AG10803 (cell line): ENCODE data around the gene SLC23A2.

Experiments
- DNase-seq: peaks from one replicate; pipeline ENCODE4 v3.0.0; 2010; ENCODE audit warnings: low read depth
- H3K4me3 ChIP-seq: 2 replicates; pipeline ENCODE4 v1.5.1; 2011; ENCODE audit warnings: mild to moderate bottlenecking, low read length, control low read depth
- TF ChIP-seq, protein P1 (sequence below): conservative IDR thresholded peaks from 2 replicates; pipeline ENCODE4 v1.5.1; 2011; ENCODE audit warnings: mild to moderate bottlenecking, low read length, control low read depth, inconsistent platforms

Gene SLC23A2

DNA sequence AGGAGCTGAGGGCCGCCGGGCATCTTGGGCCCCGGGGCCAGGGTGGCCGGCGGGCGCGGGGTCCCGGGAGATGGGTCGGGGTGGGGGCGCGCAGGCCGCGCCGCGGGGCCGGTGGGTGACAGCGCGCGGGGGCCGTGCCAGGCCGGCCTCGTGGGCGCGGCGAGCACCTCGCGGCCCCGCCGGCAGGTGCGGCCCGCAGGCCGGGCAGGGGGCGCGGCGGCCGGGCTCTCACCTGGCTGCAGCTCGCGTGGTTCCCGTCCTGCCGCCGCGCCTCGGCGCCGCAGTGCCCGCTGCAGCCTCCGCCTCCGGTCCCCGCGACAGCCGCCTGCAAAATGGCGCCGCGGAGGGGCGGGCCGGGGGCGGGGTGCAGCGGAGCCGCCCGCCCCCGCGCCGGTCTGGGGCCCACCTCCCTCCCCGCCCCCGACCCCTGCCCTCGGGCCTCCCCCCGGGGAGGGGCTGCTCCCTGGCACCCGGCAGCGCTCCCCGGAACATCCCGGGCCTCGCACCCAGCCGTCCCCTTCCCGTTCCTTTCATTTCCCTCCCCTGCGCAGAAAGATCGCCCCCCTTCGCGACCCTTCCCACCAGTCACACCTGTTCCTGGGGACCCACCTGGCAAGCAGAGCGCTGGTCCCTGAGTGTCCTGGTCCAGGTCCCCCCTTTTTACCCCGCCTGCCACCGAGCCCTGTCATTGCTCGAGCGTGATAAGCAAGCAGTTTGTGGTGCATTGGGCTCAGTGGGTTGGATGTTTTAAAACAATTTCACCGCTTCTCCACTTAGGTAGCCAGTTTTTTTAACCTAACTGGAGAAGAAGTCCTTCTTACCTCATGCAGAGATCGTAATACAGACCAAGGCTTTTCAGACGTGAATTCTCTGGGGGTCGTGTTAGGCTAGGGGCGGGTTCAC, at the start of gene SLC23A2:
Gene SLC23A2, minus strand, starts transcription at position 337 of the 903 bp plus-strand sequence. CDS start 68,948 bp downstream, outside the sequence.
- no peak for DNase-seq
- TF ChIP-seq, protein P1, sequence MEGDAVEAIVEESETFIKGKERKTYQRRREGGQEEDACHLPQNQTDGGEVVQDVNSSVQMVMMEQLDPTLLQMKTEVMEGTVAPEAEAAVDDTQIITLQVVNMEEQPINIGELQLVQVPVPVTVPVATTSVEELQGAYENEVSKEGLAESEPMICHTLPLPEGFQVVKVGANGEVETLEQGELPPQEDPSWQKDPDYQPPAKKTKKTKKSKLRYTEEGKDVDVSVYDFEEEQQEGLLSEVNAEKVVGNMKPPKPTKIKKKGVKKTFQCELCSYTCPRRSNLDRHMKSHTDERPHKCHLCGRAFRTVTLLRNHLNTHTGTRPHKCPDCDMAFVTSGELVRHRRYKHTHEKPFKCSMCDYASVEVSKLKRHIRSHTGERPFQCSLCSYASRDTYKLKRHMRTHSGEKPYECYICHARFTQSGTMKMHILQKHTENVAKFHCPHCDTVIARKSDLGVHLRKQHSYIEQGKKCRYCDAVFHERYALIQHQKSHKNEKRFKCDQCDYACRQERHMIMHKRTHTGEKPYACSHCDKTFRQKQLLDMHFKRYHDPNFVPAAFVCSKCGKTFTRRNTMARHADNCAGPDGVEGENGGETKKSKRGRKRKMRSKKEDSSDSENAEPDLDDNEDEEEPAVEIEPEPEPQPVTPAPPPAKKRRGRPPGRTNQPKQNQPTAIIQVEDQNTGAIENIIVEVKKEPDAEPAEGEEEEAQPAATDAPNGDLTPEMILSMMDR: no peak
- H3K4me3 ChIP-seq: peak within 1 kb of the TSS; percentile 71

DNA sequence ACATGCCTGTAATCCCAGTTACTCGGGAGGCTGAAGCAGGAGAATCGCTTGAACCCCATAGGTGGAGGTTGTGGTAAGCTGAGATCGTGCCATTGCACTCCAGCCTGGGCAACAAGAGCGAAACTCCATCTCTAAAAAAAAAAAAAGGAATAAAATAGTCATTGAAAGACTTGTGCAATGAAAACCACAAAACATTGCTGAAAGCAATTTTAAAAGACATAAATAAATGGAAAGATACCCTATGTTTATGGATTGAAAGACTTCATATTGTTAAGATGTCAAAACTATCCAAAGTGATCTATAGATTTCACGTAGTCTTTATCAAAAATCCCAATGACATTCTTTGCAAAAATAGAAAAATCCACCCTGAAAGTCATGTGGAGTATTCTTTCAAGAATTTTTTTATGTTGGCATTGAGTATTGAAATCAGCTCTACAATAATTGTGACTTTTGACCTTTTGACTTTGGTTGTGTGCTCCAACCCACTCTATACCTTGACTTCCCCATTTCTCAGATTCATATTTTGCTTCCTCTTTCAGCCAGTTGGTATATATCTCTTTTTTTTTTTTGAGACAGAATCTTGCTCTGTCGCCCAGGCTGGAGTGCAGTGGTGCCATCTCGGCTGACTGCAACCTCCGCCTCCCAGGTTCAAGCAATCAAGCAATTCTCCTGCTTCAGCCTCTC, 45.5 kb upstream of the SLC23A2 start:
- DNase-seq: no peak
- TF ChIP-seq, protein P1: no peak
- no peak overlapping the region for H3K4me3 ChIP-seq

DNA sequence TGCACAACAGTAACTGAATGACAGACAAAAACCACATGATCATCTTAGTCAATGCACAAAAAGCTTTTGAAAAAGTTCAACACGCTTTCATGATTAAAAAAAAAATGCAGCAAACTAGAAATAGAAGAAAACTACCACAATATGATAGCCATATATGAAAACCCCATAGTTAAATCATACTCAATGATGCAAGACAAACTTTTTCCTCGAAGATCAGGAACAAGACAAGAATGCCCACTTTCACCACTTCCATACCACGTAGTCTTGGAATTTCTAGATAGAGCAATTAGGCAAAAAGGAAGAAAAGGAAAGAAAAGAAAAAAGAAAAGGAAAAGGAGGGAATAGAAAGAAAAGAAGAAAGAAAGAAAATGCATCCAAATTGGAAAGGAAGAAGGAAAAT, 44.6 kb upstream of the SLC23A2 start:
- TF ChIP-seq, protein P1: no peak
- DNase-seq: no peak
- H3K4me3 ChIP-seq: no peak overlapping the region

DNA sequence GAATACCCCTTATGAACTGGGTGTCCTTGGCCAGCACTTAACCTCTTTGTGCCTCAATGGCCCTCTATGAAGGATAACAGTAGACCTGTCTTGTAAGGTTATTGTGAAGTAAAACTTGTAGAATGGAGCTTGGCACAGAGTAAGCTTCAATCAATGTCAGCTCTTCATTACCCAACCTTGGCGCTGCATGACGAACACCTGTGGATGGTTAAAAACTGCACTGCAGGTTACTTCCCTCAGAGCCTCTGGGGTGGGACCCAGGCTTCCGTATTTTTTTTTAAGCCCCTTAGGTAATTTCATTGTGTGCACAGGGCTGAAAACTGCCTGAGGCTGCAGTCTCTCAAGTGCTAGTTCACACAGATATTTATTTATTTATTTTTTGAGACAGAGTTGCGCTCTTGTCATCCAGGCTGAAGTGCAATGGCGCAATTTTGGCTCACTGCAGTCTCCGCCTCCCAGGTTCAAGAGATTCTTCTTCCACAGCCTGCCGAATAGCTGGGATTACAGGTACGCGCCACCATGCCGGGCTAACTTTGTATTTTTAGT, 42.8 kb upstream of the SLC23A2 start:
- no peak overlapping the region for H3K4me3 ChIP-seq
- DNase-seq: no peak
- TF ChIP-seq, protein P1: no peak

DNA sequence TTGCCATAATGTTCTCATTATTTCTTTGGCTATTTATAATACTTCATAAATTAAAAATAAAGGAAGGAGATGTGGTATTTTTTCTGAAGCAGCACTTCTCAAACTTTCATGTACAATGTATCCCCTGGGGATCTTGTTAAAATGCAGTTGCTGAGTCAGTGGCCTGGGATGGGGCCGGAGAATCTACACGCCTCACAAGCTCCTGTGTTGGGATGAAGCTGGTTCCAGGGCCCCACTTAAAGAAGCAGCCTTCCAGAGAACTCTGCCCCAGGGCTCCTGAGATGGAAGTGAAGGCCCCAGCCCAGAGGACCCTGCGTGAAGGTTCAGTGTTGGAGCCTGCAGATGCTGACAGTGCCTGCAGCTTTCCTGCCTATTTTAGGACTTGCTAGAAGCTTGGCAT, 40.1 kb upstream of the SLC23A2 start:
- TF ChIP-seq, protein P1: no peak
- H3K4me3 ChIP-seq: no peak overlapping the region
- DNase-seq: peak; percentile 86

DNA sequence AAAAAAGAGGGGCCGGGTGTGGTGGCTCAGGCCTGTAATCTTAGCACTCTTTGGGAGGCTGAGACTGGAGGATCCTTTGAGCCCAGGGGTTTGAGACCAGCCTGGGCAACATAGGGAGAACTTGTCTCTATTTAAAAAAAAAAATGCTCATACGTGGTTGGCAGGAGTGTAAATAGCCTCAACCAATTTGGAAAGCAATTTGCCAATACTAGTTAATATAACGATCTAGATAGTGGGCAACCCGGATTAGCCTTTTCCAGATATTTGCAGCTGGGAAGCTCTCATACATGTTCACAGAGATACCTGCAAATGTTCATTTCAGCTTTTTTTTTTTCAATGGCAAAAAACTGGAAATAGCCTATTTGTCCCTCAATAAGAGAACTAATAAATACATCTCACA, 39.0 kb upstream of the SLC23A2 start:
- DNase-seq: no peak
- TF ChIP-seq, protein P1: no peak

More for the DNA sequence above, 39.0 kb upstream of the SLC23A2 start:
- no peak overlapping the region for H3K4me3 ChIP-seq
